PC-9 (cell line): ENCODE results near the gene CACNG5. TPM values are rescaled to one million over a fixed set of nuclear protein-coding genes. Genes with fewer than 3 reads are reported as not detected.
"Not testable (repeated sequence)": the region's sequence is repeated elsewhere in the genome, so short reads cannot be mapped to it uniquely, and the experiment has no call there.

Source experiments
- BruUV-seq: library from RNA; stranded (reverse); fragments of 400-500 nt; replicated peaks from 2 replicates; lab custom pipeline; 2021; lab: Mats Ljungman, UMichigan
- CTCF ChIA-PET: fragments of 300-600 bp; sonication (Branson Sonifier 250); formaldehyde crosslinking; loops from one replicate; lab custom pipeline; 2022; ENCODE audit warnings: antibody characterized with exemption; lab: Charles Lee
- POLR2A ChIA-PET: fragments of 300-600 bp; sonication (Branson Sonifier 250); formaldehyde crosslinking; loops from one replicate; lab custom pipeline; 2022; ENCODE audit warnings: antibody characterized with exemption; ENCODE audit not compliant: unreplicated experiment; lab: Charles Lee
- DNase-seq, 2 experiments: peaks; one replicate each; pipeline versions ENCODE4 v3.0.0 to v3.0.0-alpha.2; 2015 to 2022; ENCODE audit warnings: mixed read lengths in 1 of 2
- H2AFZ ChIP-seq: fragments of 200-600 bp; sonication (generic); 2 replicates; pipeline ENCODE4 v1.8.1; 2017; ENCODE audit warnings: antibody characterized with exemption
- H3F3A ChIP-seq: fragments of 200-600 bp; sonication (generic); 2 replicates; pipeline ENCODE4 v1.8.1; 2017; ENCODE audit warnings: antibody characterized with exemption, mild to moderate bottlenecking, low read depth; ENCODE audit not compliant: insufficient read depth
- H3K27ac ChIP-seq: fragments of 200-600 bp; sonication (generic); 2 replicates; pipeline ENCODE4 v1.6.1; 2016; ENCODE audit warnings: mixed run types
- H3K27me3 ChIP-seq: fragments of 200-600 bp; sonication (generic); 2 replicates; pipeline ENCODE4 v1.6.1; 2016; ENCODE audit warnings: low read depth, mixed run types; ENCODE audit not compliant: insufficient read depth
- H3K36me3 ChIP-seq: fragments of 200-600 bp; sonication (generic); 2 replicates; pipeline ENCODE4 v1.6.1; 2016; ENCODE audit warnings: low read depth, mixed run types
- H3K4me1 ChIP-seq: fragments of 200-600 bp; sonication (generic); replicated peaks from 2 replicates; pipeline ENCODE4 v1.6.1; 2016; ENCODE audit warnings: mixed run types; ENCODE audit not compliant: insufficient read depth
- H3K4me2 ChIP-seq: fragments of 200-600 bp; sonication (generic); 2 replicates; pipeline ENCODE4 v1.6.1; 2017; ENCODE audit warnings: mixed run types
- H3K4me3 ChIP-seq: fragments of 200-600 bp; sonication (generic); 2 replicates; pipeline ENCODE4 v1.6.1; 2016; ENCODE audit warnings: mixed run types
- H3K79me2 ChIP-seq: fragments of 200-600 bp; sonication (generic); 2 replicates; pipeline ENCODE4 v1.6.1; 2017; ENCODE audit warnings: low read depth, mixed run types
- H3K9me2 ChIP-seq: fragments of 200-600 bp; sonication (generic); 2 replicates; pipeline ENCODE4 v1.8.1; 2017; ENCODE audit warnings: mild to moderate bottlenecking; ENCODE audit not compliant: insufficient read depth
- H3K9me3 ChIP-seq: fragments of 200-600 bp; sonication (generic); 2 replicates; pipeline ENCODE4 v1.8.1; 2016; ENCODE audit warnings: low read depth; ENCODE audit not compliant: insufficient read depth
- H4K20me1 ChIP-seq: fragments of 200-600 bp; sonication (generic); 2 replicates; pipeline ENCODE4 v1.8.1; 2017; ENCODE audit not compliant: insufficient read depth
- CTCF ChIP-seq: fragments of 200-600 bp; sonication (generic); conservative IDR thresholded peaks from 2 replicates; pipeline ENCODE4 v1.6.1; 2017; ENCODE audit warnings: mixed run types, antibody characterized with exemption, mild to moderate bottlenecking, moderate library complexity
- EZH2 ChIP-seq: fragments of 200-600 bp; sonication (generic); IDR thresholded peaks from 2 replicates; pipeline ENCODE4 v1.8.0; 2017; ENCODE audit warnings: antibody characterized with exemption, low read depth
- intact Hi-C: fragments of 100-400 bp; cut with micrococcal nuclease; formaldehyde crosslinking; loops from one replicate; pipeline ENCODE4 v1.10.0; 2022; ENCODE audit not compliant: unreplicated experiment
- total RNA-seq: library from RNA; stranded (reverse); gene quantifications from 2 replicates; pipeline ENCODE4 v1.2.3, GENCODE V29; 2021

Gene CACNG5
- total RNA-seq, 1 experiment from 2014 or later = not detected

GRCh38 chr17:66900126-66901010 lies 65.5 kb downstream of the CACNG5 start:
- no TSS peak for BruUV-seq
- H3K4me3 ChIP-seq = no peak overlapping the region
- H3K27me3 ChIP-seq = peaks cover 1% of the 10 kb centered on the region
- no peaks in the 10 kb centered on the region for H4K20me1 ChIP-seq
- H3K4me2 ChIP-seq = no peak overlapping the region
- H3K27ac ChIP-seq = no peak overlapping the region
- POLR2A ChIA-PET = no interaction called here
- H3K9me2 ChIP-seq = no peaks in the 10 kb centered on the region
- no peak overlapping the region for H2AFZ ChIP-seq
- no peaks in the 10 kb centered on the region for H3K36me3 ChIP-seq
- intact Hi-C loops = no loop called here
- H3F3A ChIP-seq = no peaks in the 10 kb centered on the region
- CTCF ChIA-PET = interaction anchor here (0.6 kb wide), 3 partner anchors 14 to 254 kb away, joined by 3 to 8 read pairs (median 4); no protein-coding TSS in a partner anchor
- DNase-seq = no peak
- H3K9me3 ChIP-seq = no peaks in the 10 kb centered on the region
- TF ChIP-seq CTCF = peak; percentile 66; the same call in 1 of the 2 replicates
- no peak for TF ChIP-seq EZH2
- no peaks in the 10 kb centered on the region for H3K4me1 ChIP-seq
- H3K79me2 ChIP-seq = no peaks in the 10 kb centered on the region

- H3K4me2 ChIP-seq, CTCF ChIA-PET, POLR2A ChIA-PET, H3K9me2 ChIP-seq, H3K9me3 ChIP-seq, H3K4me1 ChIP-seq, H3F3A ChIP-seq, intact Hi-C loops, H4K20me1 ChIP-seq, H3K4me3 ChIP-seq, DNase-seq, H3K79me2 ChIP-seq, H3K27ac ChIP-seq, H3K36me3 ChIP-seq, BruUV-seq, H2AFZ ChIP-seq, H3K27me3 ChIP-seq: not testable (repeated sequence)
Measured at GRCh38 chr17:66903296-66903695, 68.4 kb downstream of the CACNG5 start.

GRCh38 chr17:66903781-66904180 lies 68.9 kb downstream of the CACNG5 start:
- TF ChIP-seq EZH2 = no peak
- no peak for TF ChIP-seq CTCF
- no peak overlapping the region for H3K4me2 ChIP-seq
- ChIA-PET POLR2A (no interaction called here), CTCF (no interaction called here)
- H2AFZ ChIP-seq = no peak overlapping the region
- no TSS peak for BruUV-seq
- no peaks in the 10 kb centered on the region for H3K79me2 ChIP-seq
- intact Hi-C loops = no loop called here
- no peaks in the 10 kb centered on the region for H3K36me3 ChIP-seq
- no peak overlapping the region for H3K4me3 ChIP-seq
- no peaks in the 10 kb centered on the region for H3K27me3 ChIP-seq
- no peak overlapping the region for H3K27ac ChIP-seq
- no peaks in the 10 kb centered on the region for H3K4me1 ChIP-seq
- H3F3A ChIP-seq = no peaks in the 10 kb centered on the region
- H4K20me1 ChIP-seq = no peaks in the 10 kb centered on the region
- no peaks in the 10 kb centered on the region for H3K9me2 ChIP-seq
- no peak for DNase-seq
- H3K9me3 ChIP-seq = no peaks in the 10 kb centered on the region
